ENCODE results near the gene PPIP5K1. TPM values are rescaled to one million over a fixed set of nuclear protein-coding genes. Genes with fewer than 3 reads are reported as not detected.

PPIP5K1 gene
- total RNA-seq, 1 donor from 2014 or later, result 31.6 TPM

GRCh38 chr15:43484455-43484854 is 105.6 kb downstream of the PPIP5K1 start:
- Histone ChIP-seq H3K27me3 (ENCODE audit: low read depth) (no peaks in the 10 kb centered on the region), H3K9me3 (no peaks in the 10 kb centered on the region), H3K27ac (no peak overlapping the region), H3K4me1 (no peaks in the 10 kb centered on the region), H3K36me3 (peaks cover 60% of the 10 kb centered on the region), H3K4me3 (no peak overlapping the region)
- ATAC-seq, result no peak
- DNase-seq, result no peak
- intact Hi-C loops (cut with DNase I), result no loop called here
- no peak for TF ChIP-seq CTCF (IDR thresholded peaks at IDR 0.05)

Other genes starting within 250 kb of the PPIP5K1 start
- 24.3 TPM for gene ZSCAN29, start 219.2 kb downstream of the PPIP5K1 start, total RNA-seq
- gene TUBGCP4, start 219.1 kb downstream of the PPIP5K1 start, total RNA-seq, result 21.6 TPM
- gene TP53BP1, start 97.1 kb downstream of the PPIP5K1 start, total RNA-seq, result 41.0 TPM
- gene MAP1A, start 72.6 kb downstream of the PPIP5K1 start, total RNA-seq, result 7.1 TPM
- gene CKMT1B, start 3.8 kb upstream of the PPIP5K1 start, total RNA-seq, result 0.89 TPM
- not detected for gene STRC, start 28.6 kb upstream of the PPIP5K1 start, total RNA-seq
- gene CATSPER2, start 58.6 kb upstream of the PPIP5K1 start, total RNA-seq, result 2.7 TPM
- gene CKMT1A, start 103.7 kb upstream of the PPIP5K1 start, total RNA-seq, result 0.80 TPM
- gene PDIA3, start 156.2 kb upstream of the PPIP5K1 start, total RNA-seq, result 330 TPM
- gene ELL3, start 186.8 kb upstream of the PPIP5K1 start, total RNA-seq, result 5.1 TPM
- gene SERF2, start 202.1 kb upstream of the PPIP5K1 start, total RNA-seq, result 827 TPM
- not detected for gene SERINC4, start 210.0 kb upstream of the PPIP5K1 start, total RNA-seq
- 13.2 TPM for gene HYPK, start 210.4 kb upstream of the PPIP5K1 start, total RNA-seq
- 21.0 TPM for gene MFAP1, start 234.5 kb upstream of the PPIP5K1 start, total RNA-seq
- 5.7 TPM for gene WDR76, start 236.8 kb upstream of the PPIP5K1 start, total RNA-seq

Data from lower lobe of right lung (tissue), 2 donors.